HG03432 (cell line): ENCODE data around the gene CACNA2D4.
"Not testable (repeated sequence)": the region's sequence is repeated elsewhere in the genome, so short reads cannot be mapped to it uniquely, and the experiment has no call there.

ENCODE experiments used
- ATAC-seq: cut with Tn5 transposase; IDR thresholded peaks from one replicate; pipeline ENCODE4 v1.9.1; 2021; ENCODE audit warnings: mild to moderate bottlenecking, moderate library complexity; ENCODE audit not compliant: unreplicated experiment

The CACNA2D4 gene

GRCh38 chr12:1918081-1918883 lies at the start of gene CACNA2D4:
CACNA2D4 (minus strand) TSS chr12:1918652; CDS start chr12:1918473, 179 bp downstream.
- no peak for ATAC-seq

GRCh38 chr12:1966561-1967226 lies 48.2 kb upstream of the CACNA2D4 start:
- ATAC-seq, result no peak

- ATAC-seq, result no peak
These were observed 47.5 kb upstream of the CACNA2D4 start for GRCh38 chr12:1965916-1966315.

- no peak for ATAC-seq
These were observed 43.9 kb upstream of the CACNA2D4 start for GRCh38 chr12:1962051-1963020.

GRCh38 chr12:1956716-1957115 lies 38.3 kb upstream of the CACNA2D4 start:
- ATAC-seq, result no peak

- ATAC-seq, result no peak
These were observed 31.5 kb upstream of the CACNA2D4 start for GRCh38 chr12:1949771-1950470.

- no peak for ATAC-seq
These were observed 30.4 kb upstream of the CACNA2D4 start for GRCh38 chr12:1948883-1949282.

- ATAC-seq, result no peak
These were observed 28.6 kb upstream of the CACNA2D4 start for GRCh38 chr12:1947081-1947480.

- no peak for ATAC-seq
These were observed 27.8 kb upstream of the CACNA2D4 start for GRCh38 chr12:1946296-1946695.

- ATAC-seq, result not testable (repeated sequence)
These were observed 27.1 kb upstream of the CACNA2D4 start for GRCh38 chr12:1945502-1945901.

- ATAC-seq, result peak; percentile 57
These were observed 21.6 kb upstream of the CACNA2D4 start for GRCh38 chr12:1939801-1940607.

GRCh38 chr12:1939331-1939730 lies 20.9 kb upstream of the CACNA2D4 start:
- no peak for ATAC-seq

GRCh38 chr12:1937481-1938224 lies 19.2 kb upstream of the CACNA2D4 start:
- ATAC-seq, result no peak

- no peak for ATAC-seq
These were observed 18.2 kb upstream of the CACNA2D4 start for GRCh38 chr12:1936406-1937320.

GRCh38 chr12:1935700-1936378 lies 17.4 kb upstream of the CACNA2D4 start:
- no peak for ATAC-seq

- ATAC-seq, result no peak
These were observed 16.8 kb upstream of the CACNA2D4 start for GRCh38 chr12:1935242-1935641.

GRCh38 chr12:1934831-1935230 lies 16.4 kb upstream of the CACNA2D4 start:
- ATAC-seq, result no peak
